GM21717 (cell line): Measurements from ENCODE around the gene FOCAD.

Experiments
- ATAC-seq: cut with Tn5 transposase; IDR thresholded peaks from one replicate; pipeline ENCODE4 v1.9.1; 2021; ENCODE audit warnings: mild to moderate bottlenecking, moderate library complexity; ENCODE audit not compliant: unreplicated experiment

Gene FOCAD

GRCh38 chr9:20996809-20997208, 312.8 kb downstream of the FOCAD start:
- no peak for ATAC-seq

GRCh38 chr9:20997503-20998076, 313.5 kb downstream of the FOCAD start:
- ATAC-seq: peak; percentile 87

GRCh38 chr9:21001581-21001980, 317.5 kb downstream of the FOCAD start:
- no peak for ATAC-seq

GRCh38 chr9:21002040-21002439, 318.0 kb downstream of the FOCAD start:
- ATAC-seq: no peak

- no peak for ATAC-seq
Measured at GRCh38 chr9:21015129-21015815, 331.2 kb downstream of the FOCAD start.

- ATAC-seq: no peak
Measured at GRCh38 chr9:21015995-21016394, 331.9 kb downstream of the FOCAD start.

- no peak for ATAC-seq
Measured at GRCh38 chr9:21016701-21017491, 332.8 kb downstream of the FOCAD start.

- ATAC-seq: no peak
Measured at GRCh38 chr9:21018177-21018576, 334.1 kb downstream of the FOCAD start.

GRCh38 chr9:21023861-21024260, 339.8 kb downstream of the FOCAD start:
- no peak for ATAC-seq

- no peak for ATAC-seq
Measured at GRCh38 chr9:21027295-21027694, 343.2 kb downstream of the FOCAD start.

GRCh38 chr9:21028466-21028865, 344.4 kb downstream of the FOCAD start:
- ATAC-seq: no peak

- ATAC-seq: no peak
Measured at GRCh38 chr9:21029661-21030060, 345.6 kb downstream of the FOCAD start.

GRCh38 chr9:21030389-21031035, 346.5 kb downstream of the FOCAD start:
- ATAC-seq: peak; percentile 66

- ATAC-seq: peak; percentile 80
Measured at GRCh38 chr9:21031091-21031807, 347.2 kb downstream of the FOCAD start, which contains the start of gene HACD4. Gene HACD4, minus strand, starts transcription at chr9:21031640. Its CDS starts 50 bp downstream, at chr9:21031590.

- ATAC-seq: no peak
Measured at GRCh38 chr9:21031808-21032183, 347.7 kb downstream of the FOCAD start.

GRCh38 chr9:21037278-21037677, 353.2 kb downstream of the FOCAD start:
- no peak for ATAC-seq

- ATAC-seq: no peak
Measured at GRCh38 chr9:21039302-21039701, 355.2 kb downstream of the FOCAD start.

- no peak for ATAC-seq
Measured at GRCh38 chr9:21042466-21042865, 358.4 kb downstream of the FOCAD start.

- no peak for ATAC-seq
Measured at GRCh38 chr9:21043841-21044240, 359.8 kb downstream of the FOCAD start.
